Fibroblast of skin of right quadriceps (primary cell): ENCODE data around the gene SAMD4B.

ENCODE experiments used
- DNase-seq: peaks from one replicate; pipeline ENCODE4 v3.0.0-alpha.2; 2013

The SAMD4B gene

DNA sequence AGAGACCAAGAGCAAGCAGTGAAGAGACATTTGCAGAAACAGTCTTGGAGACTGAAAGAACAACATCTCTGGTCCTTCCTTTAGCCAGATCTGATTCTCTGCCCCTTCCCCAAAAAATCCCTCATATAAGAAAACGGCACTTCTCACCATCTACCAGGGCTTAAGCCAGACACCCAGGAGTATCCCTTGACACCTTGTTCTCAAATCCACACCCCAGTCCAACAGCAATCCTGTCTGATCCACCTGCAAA lies 68.5 kb downstream of the SAMD4B start:
- no peak for DNase-seq

- DNase-seq = no peak
Observed at GRCh38 chr19:39411081-39411831, 69.0 kb downstream of the SAMD4B start.

DNA sequence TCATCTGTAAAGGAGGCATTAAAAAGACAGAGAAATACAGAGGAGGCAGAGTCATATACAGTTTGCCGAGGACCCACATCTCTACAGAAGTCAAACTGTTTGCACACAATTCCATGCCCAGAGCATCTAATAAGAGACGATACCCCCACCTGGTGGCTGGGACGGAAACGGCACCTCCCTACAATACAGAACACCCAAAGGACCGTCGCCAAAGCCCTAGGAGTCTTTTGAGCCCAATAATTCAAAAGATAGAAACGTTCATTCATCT lies 69.5 kb downstream of the SAMD4B start:
- DNase-seq = peak; percentile 92

DNA sequence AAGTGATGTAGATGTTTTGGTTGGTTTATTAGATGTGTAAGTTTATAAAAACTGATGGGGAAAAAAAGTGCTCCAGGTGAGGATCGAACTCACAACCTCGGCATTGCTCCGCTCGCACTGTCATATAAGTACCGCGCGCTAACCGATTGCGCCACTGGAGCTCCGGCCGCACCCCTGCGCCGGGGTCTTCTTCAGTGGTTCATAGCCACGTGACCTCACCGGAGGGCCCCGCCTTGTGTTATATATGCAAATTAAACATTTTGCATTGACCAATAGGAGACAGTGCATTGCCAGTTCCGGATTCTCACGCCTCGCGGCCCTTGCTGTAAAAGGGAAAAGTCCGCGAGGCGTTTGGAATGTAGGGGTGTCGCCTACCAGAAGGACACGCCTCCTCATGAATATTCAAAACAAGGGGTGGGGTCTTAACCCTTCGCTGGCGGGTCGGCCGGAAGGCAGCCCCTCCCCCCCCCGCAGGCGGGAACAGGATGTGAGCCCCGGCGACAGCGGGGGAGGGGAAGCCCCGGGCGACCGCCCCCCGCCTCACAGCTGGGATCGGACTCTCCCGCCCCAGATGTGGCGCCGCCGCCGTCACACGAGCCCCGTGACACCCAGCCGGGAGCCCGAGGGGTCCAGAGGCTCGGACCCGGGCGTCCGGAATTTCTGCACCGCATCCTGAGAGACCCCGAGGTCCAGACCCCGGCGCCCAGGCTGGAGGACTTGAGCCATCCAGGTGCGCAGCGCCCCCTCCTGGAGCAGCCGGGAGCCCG lies 70.1 kb downstream of the SAMD4B start, which contains the start of gene PLEKHG2:
Gene PLEKHG2, plus strand, starts transcription at position 570 of the 767 bp plus-strand sequence. CDS start 1,418 bp downstream, outside the sequence.
- DNase-seq = peak; percentile 100

- DNase-seq = peak; percentile 34
Observed at GRCh38 chr19:39412867-39413271, 70.6 kb downstream of the SAMD4B start.

GRCh38 chr19:39413272-39413910 lies 71.2 kb downstream of the SAMD4B start:
- DNase-seq = peak; percentile 67

- DNase-seq = no peak
Observed at GRCh38 chr19:39413911-39414608, 71.8 kb downstream of the SAMD4B start.

- DNase-seq = no peak
Observed at GRCh38 chr19:39415111-39416046, 73.2 kb downstream of the SAMD4B start.

- DNase-seq = no peak
Observed at GRCh38 chr19:39416152-39417120, 74.2 kb downstream of the SAMD4B start.

DNA sequence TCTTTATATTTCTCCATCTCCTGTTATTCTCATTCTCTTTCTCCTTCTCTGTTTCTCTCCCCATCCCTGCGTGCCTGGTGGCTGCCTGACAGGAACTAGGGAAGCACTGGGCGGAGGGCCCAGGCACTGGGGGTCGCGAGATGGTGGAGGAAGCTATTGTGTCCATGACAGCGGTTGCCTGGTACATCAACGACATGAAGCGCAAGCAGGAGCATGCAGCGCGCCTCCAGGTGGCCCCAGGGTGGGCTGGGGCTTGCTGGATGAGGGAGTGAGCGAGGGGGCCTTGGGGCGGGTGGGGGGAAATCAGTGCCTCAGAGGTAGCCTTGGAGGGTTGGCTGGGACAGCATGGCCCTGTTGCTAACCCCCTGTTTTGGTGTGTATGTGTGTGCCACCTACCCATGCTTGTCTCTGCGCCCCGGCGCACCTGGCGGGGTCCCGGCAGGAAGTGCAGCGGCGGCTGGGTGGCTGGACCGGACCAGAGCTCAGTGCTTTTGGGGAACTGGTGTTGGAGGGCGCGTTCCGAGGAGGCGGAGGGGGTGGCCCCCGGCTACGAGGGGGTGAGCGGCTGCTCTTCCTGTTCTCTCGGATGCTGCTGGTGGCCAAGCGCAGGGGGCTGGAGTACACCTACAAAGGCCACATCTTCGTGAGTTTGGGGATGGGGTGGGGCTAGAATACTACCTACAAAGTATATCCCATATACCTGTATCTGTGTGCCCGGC lies 75.4 kb downstream of the SAMD4B start:
- DNase-seq = no peak

DNA sequence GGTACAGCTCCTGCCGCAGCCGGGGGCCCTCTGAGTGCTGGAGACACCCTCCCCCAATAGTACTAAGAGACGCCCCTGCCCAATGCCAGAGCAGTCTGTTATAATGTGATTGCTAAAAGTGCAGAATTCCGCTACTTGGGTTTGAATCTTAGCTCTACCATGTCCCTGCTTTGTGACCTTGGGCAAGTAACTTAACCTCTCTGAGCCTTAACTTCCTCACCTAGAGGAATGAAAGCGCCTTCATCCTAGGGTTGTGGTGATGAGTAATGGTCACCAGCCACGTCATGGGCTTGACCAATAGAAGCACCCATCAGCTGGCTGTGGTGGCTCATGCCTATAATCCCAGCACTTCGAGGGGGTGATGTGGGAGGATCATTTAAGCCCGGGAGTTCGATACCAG lies 76.8 kb downstream of the SAMD4B start:
- DNase-seq = no peak

DNA sequence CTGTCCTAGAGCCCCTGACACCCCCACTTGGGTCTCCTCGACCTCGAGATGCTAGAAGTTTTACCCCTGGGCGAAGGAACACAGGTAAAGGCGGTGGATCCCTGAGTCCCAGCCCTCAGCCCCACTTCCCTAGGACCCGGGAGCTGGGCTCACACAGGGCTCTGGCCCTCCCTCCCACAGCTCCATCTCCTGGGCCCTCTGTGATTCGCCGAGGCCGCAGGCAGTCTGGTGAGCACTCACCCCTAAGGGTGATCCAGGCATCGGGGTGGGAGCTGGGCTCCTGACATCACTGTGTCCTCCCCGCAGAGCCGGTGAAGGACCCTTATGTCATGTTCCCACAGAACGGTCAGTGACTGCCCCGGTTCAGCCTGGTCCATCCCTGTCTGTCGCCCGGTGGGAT lies 78.5 kb downstream of the SAMD4B start:
- no peak for DNase-seq

GRCh38 chr19:39422020-39422419 lies 79.8 kb downstream of the SAMD4B start:
- no peak for DNase-seq

- DNase-seq = no peak
Observed at GRCh38 chr19:39423258-39424086, 81.3 kb downstream of the SAMD4B start.

GRCh38 chr19:39424934-39425333 lies 82.7 kb downstream of the SAMD4B start:
- no peak for DNase-seq

DNA sequence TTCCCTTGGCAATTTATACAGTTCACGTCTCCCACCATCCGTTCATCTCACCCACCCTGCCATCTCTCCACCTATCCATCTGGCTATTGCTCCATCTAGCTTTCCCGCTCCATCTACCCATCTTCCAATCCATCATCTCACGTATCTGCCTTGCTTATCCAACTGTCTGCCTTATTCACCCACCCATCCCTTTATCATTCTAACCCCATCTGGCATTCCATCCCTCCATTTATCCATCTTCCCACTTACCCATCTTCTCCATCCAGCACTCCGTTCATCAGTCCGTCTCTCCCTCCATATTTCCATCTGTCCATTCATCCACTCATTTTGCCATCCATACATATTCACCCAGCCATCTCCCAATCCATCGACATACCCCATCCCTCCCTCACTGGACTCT lies 83.5 kb downstream of the SAMD4B start:
- no peak for DNase-seq

DNA sequence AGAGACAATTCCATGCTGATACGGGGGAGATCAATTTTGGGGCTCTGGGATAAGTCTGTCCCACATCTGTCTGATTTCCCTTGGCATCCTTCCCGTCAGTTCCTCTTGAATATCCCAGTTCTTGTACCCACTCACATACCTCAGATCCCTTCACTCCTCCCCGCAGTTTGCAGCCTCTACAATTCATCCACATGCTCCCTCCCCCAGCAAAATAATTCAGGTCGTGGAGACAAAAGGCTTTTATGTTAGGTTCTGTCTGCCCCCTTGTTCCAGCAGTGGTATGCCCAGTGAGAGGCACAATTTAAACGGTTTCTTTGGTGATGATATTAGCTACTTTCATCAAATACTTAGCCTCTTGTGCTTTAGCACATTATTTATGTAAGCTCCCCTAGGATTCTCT lies 83.9 kb downstream of the SAMD4B start:
- DNase-seq = no peak

GRCh38 chr19:39427707-39428106 lies 85.5 kb downstream of the SAMD4B start:
- no peak for DNase-seq

- peak; percentile 92 for DNase-seq
Observed at GRCh38 chr19:39428283-39429112, 86.3 kb downstream of the SAMD4B start.
